SW 1271 (cell line): ENCODE data around the gene BANF2.

Experiments used
- DNase-seq, 2 experiments: peaks; one replicate each; lab custom pipeline; 2025; lab: John Stamatoyannopoulos, UW

The BANF2 gene

DNA sequence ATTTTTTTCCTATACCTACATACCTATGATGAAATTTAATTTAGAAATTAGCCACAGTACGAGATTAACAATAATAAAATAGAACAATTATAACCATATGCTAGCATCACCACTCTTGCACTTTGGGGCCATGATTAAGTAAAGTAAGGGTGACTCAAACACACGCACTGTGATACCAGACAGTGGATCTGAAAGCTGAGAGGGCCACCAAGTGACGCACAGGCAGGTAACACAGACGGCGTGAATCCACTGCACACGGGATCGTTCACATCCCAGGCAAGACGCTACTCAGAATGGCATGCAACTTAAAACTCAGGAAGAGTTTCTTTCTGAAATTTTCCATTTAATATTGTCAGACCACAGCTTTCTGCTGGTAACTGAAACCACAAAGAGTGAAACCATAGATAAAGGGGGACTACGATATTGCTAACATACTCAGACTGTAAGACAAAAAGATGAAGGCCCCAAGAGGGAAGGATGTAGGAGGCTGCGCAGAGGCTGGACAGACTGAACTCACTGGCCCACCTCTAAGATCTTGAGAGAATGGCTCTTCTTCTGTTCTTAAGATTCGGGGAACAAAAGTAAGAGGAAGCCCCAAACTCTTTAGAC, 35.6 kb upstream of the BANF2 start:
- no peak for DNase-seq

- DNase-seq: no peak
These were observed 34.0 kb upstream of the BANF2 start for GRCh38 chr20:17665756-17666155.

- no peak for DNase-seq
These were observed 33.3 kb upstream of the BANF2 start for GRCh38 chr20:17666481-17666880.

DNA sequence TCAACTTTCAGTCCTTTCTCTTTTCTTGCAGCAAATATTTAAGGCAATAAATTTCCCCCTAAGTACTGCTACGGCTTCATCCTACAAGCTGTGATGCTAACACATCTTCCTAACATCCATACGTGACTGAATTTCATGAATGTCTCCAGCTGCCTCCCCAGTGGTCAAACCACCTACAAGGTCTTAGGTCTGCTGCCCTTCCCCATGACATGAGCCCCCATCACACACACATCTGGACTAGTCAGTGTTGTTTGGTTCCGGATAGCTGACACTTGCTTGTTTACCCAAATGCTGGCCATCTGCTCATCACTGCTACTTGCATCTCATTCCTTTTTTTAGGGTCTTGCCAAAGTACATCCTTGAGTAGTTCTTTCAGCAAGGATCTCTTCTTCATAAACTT, 32.3 kb upstream of the BANF2 start:
- DNase-seq: no peak

GRCh38 chr20:17668432-17668831, 31.3 kb upstream of the BANF2 start:
- no peak for DNase-seq

DNA sequence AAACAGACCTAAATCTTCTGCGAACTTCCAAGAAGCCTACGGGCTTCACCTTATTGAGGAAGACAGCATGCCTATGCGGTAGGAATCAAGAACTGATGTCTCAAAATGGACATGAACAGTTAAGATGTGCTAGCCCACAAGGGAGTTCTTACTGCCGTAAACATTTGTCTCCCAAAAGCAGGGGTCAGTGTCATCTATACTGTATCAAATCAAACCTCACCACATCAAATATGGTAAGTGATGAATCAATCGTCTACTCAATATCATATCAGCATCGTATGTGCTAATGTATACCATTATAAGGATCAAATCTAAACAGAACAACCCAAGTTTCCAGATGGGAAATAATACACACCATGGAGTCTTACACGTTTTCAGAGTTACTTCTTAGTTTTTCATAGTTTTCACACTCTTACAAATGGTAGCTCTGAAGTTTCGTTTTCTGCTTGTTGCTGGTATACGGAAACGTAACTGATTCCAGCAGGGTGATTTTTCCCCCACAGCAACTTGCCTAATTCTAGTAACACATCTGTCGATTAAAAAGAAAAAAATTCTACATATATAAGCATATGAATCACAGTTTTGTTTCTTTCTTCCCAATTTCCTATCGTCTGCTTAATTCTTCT, 30.3 kb upstream of the BANF2 start:
- no peak for DNase-seq

GRCh38 chr20:17671011-17671410, 28.8 kb upstream of the BANF2 start:
- DNase-seq: no peak

- DNase-seq: no peak
These were observed 28.2 kb upstream of the BANF2 start for GRCh38 chr20:17671565-17671964.

- no peak for DNase-seq
These were observed 26.7 kb upstream of the BANF2 start for GRCh38 chr20:17673084-17673483.

- no peak for DNase-seq
These were observed 24.8 kb upstream of the BANF2 start for GRCh38 chr20:17674722-17675518.

GRCh38 chr20:17675519-17676377, 24.0 kb upstream of the BANF2 start:
- no peak for DNase-seq

- no peak for DNase-seq
These were observed 23.4 kb upstream of the BANF2 start for GRCh38 chr20:17676378-17676759.

DNA sequence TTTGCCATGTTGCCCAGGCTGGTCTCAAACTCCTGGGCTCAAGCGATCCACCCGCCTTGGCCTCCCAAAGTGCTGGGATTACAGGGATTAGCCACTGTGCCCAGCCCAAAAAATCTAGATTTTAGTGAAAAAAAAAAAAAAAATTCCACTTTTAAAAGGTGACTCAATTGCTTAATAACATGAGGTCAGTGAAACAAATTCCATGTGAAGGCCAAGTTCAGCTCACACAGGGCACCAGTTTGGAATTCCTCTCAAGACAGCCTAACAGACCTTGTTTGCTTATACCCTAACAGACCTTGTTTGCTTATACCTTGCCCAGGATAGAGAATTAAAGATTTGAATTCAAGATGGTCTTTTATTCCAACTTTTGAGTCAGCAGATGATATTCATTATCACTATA, 22.8 kb upstream of the BANF2 start:
- DNase-seq: no peak

DNA sequence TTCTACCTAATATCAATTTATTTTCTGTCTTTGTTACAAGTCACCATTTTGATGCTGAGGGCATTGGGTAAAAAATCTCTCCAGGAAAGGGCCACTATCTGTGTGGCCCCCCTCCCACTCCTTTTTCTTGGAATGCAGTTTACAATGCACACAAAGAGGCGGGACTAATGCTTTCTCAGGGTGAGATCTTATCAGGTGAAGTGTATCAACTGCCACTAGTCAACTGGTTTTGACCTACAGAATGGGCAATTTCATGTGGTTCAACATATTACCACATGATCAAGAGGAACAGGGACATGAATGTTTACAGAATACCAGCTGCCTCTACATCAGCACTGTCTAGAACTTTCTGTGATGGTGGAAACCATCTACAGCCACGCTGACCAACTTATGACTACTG, 21.5 kb upstream of the BANF2 start:
- no peak for DNase-seq

GRCh38 chr20:17678886-17679285, 20.9 kb upstream of the BANF2 start:
- DNase-seq: no peak

DNA sequence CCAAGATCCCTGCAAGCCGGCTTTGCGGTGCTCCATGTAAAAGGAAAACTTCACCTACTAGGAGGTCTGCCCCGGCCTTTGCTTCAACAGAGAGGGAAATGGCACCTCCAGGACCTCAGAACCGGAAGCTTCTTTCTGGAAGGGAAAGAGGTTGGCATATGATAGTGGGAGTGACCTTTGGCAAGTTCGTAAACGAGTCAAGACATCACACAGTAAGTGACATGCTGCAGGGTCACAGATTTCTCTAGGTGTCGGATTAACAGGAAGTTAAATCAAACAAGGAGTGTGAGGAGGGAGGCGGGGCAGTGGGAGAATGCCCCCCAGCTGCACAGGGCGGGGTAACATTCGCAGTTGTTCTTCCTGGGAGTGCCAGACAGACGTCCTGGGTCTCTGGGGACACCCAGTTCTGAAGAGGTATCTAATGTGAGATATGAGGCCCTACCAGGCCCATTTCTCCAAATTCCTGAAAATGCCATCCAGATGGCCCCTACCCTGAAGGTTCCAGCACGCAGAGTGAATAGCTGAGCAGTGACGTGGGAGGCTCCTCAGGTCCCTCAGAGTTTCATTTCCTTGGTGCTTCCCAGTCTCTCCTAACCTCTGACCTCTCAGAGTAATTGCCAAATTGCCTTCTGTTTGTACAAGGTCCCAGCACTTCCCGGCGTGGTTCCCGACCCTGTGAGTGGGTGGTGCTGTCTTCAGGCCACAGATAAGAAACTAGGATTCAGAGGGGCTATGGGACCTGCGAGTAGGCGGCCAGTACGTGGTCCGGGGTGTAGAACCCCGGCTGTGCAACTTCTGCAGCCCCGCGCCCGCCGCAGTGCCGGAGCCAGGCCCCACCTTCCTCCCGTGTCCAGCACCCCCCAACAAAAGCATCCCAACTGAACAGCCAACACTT, 19.6 kb upstream of the BANF2 start:
- peak; percentile 39 to 77 for DNase-seq

DNA sequence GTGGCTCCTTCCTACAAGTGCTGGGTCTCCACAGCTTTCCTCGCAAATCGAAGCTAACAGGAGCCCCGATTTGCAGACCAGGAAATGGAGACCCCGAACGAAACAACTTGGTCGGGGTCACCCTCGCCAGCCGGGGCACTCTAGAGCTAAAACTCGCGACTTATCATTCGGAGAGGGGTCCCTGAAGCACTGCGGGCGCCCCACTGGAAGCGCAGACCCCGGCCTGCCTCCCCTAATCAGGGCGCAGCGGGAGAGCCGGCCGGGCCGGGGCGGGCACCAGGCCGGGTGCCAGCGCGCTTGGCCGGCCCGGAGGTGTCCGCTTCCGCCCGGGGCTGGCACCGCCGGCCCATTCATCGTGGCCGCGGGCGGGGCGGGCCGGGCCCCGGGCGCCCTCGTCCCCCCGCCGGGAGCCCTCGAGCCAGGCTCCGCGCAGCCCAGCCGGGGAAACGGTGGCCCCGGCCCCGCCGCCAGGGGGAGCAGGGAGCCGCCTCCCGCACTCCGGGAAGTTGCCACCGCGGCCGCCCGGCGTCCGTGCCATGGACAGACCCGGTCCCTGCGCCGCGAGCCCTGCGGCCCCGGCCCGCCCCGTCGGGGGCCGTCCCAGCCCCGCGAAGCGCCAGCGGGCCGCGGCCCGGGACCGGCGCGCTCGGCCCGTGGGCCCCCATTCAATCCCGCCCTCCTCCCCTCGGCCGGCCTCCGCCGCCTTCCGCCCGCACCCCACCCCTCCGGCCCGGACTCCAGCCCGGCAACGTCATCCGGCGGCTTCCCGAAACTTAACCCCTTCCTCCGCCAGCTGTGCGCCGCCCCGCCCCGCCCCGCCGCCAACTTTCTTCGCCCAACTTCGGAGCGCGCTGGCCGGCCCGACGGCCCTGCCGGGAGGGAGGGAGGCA, 18.7 kb upstream of the BANF2 start:
- DNase-seq: peak; percentile 33 to 67

DNA sequence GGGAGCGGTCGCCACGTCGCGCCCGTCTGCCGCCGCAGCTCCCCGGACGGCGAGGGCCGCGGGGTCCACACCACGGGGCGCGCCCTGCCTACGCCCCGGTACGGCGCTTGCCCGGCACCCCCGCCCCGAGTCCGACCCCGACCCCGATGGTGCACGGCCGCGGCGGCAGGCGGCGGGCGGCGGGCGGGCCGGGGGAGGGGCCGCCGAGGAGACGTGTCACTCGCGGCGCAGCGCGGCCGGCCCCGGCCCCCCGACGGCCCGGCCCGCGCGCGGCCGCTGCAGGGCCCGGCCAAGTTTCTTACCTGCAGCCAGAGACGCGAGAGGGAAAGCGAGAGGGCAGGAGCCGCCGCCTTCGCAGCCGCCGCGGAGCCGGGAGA, 18.1 kb upstream of the BANF2 start:
- DNase-seq: no peak

GRCh38 chr20:17682103-17682888, 17.5 kb upstream of the BANF2 start, which contains the start of gene RRBP1:
RRBP1 (minus strand) TSS chr20:17682242; CDS start chr20:17660507, 21,735 bp downstream.
- DNase-seq: peak; percentile 90 to 95

DNA sequence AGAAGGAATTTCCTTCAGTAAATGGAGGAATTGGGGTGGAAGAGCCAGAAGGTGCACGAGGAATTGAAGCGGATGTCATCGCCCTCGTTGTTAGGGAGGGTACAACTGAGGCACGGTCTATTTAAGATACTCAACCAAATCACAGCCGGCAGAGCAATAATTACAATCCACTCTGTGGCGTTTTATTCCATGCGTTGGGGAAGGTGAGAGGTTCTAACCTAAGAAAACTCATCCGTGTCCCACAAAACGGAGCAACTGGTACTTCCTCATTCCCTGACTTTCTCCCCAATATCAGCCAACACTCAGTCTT, 16.9 kb upstream of the BANF2 start:
- no peak for DNase-seq
